HS-27A (cell line): ENCODE results near the gene SLC13A3.

Experiments
- DNase-seq: peaks from one replicate; pipeline ENCODE4 v3.0.0-alpha.2; 2012; ENCODE audit warnings: low read depth, missing footprints

The SLC13A3 gene

GRCh38 chr20:46602429-46602828 is 48.8 kb downstream of the SLC13A3 start:
- DNase-seq, result no peak

- no peak for DNase-seq
Observed at GRCh38 chr20:46601603-46602122, 49.6 kb downstream of the SLC13A3 start.

GRCh38 chr20:46600286-46600752 is 50.9 kb downstream of the SLC13A3 start:
- no peak for DNase-seq

GRCh38 chr20:46599227-46599987 is 51.9 kb downstream of the SLC13A3 start:
- no peak for DNase-seq

- no peak for DNase-seq
Observed at GRCh38 chr20:46595933-46596332, 55.3 kb downstream of the SLC13A3 start.

GRCh38 chr20:46594725-46595124 is 56.5 kb downstream of the SLC13A3 start:
- no peak for DNase-seq

GRCh38 chr20:46592580-46593362 is 58.5 kb downstream of the SLC13A3 start:
- no peak for DNase-seq

- no peak for DNase-seq
Observed at GRCh38 chr20:46590443-46590842, 60.8 kb downstream of the SLC13A3 start.

- DNase-seq, result no peak
Observed at GRCh38 chr20:46588532-46589511, 62.4 kb downstream of the SLC13A3 start.

GRCh38 chr20:46587986-46588385 is 63.3 kb downstream of the SLC13A3 start:
- DNase-seq, result no peak

GRCh38 chr20:46586724-46587123 is 64.5 kb downstream of the SLC13A3 start:
- no peak for DNase-seq

GRCh38 chr20:46584508-46584907 is 66.8 kb downstream of the SLC13A3 start:
- no peak for DNase-seq

GRCh38 chr20:46583411-46584214 is 67.6 kb downstream of the SLC13A3 start:
- DNase-seq, result no peak

- no peak for DNase-seq
Observed at GRCh38 chr20:46582648-46583047, 68.6 kb downstream of the SLC13A3 start.

- no peak for DNase-seq
Observed at GRCh38 chr20:46581391-46581790, 69.9 kb downstream of the SLC13A3 start.

GRCh38 chr20:46580613-46581205 is 70.5 kb downstream of the SLC13A3 start:
- DNase-seq, result no peak

- no peak for DNase-seq
Observed at GRCh38 chr20:46578745-46579144, 72.5 kb downstream of the SLC13A3 start.

GRCh38 chr20:46576774-46577395 is 74.4 kb downstream of the SLC13A3 start:
- DNase-seq, result no peak

GRCh38 chr20:46575937-46576461 is 75.3 kb downstream of the SLC13A3 start:
- DNase-seq, result no peak

- DNase-seq, result no peak
Observed at GRCh38 chr20:46575394-46575793, 75.9 kb downstream of the SLC13A3 start.
